Effector memory CD4-positive, alpha-beta T cell (primary cell): ENCODE data around the gene CDK17.
"Not testable (repeated sequence)": the region's sequence is repeated elsewhere in the genome, so short reads cannot be mapped to it uniquely, and the experiment has no call there.

Experiments
- DNase-seq, 3 donors: peaks; one replicate each; pipeline ENCODE4 v3.0.0-alpha.2; 2020
- H3K27ac ChIP-seq: 2 replicates; pipeline ENCODE4 v1.7.0; 2013; ENCODE audit warnings: mild to moderate bottlenecking, low read length, moderate library complexity; ENCODE audit not compliant: insufficient read depth, poor library complexity, severe bottlenecking
- H3K27me3 ChIP-seq: replicated peaks from 2 replicates; pipeline ENCODE4 v1.7.0; 2013; ENCODE audit warnings: mild to moderate bottlenecking, low read length; ENCODE audit not compliant: insufficient read depth, control insufficient read depth, poor library complexity, severe bottlenecking
- H3K36me3 ChIP-seq: 2 replicates; pipeline ENCODE4 v1.7.0; 2013; ENCODE audit warnings: mild to moderate bottlenecking, low read length, moderate library complexity; ENCODE audit not compliant: control insufficient read depth, insufficient read depth
- H3K4me1 ChIP-seq: 2 replicates; pipeline ENCODE4 v1.7.0; 2013; ENCODE audit warnings: low read length, mild to moderate bottlenecking; ENCODE audit not compliant: control insufficient read depth, insufficient read depth, poor library complexity, severe bottlenecking
- H3K4me3 ChIP-seq: 2 replicates; pipeline ENCODE4 v1.7.0; 2013; ENCODE audit warnings: low read length, low read depth, mild to moderate bottlenecking; ENCODE audit not compliant: insufficient read depth, poor library complexity, severe bottlenecking
- H3K9me3 ChIP-seq: 2 replicates; pipeline ENCODE4 v1.7.0; 2013; ENCODE audit warnings: mild to moderate bottlenecking, low read length, moderate library complexity; ENCODE audit not compliant: control insufficient read depth

CDK17 gene

DNA sequence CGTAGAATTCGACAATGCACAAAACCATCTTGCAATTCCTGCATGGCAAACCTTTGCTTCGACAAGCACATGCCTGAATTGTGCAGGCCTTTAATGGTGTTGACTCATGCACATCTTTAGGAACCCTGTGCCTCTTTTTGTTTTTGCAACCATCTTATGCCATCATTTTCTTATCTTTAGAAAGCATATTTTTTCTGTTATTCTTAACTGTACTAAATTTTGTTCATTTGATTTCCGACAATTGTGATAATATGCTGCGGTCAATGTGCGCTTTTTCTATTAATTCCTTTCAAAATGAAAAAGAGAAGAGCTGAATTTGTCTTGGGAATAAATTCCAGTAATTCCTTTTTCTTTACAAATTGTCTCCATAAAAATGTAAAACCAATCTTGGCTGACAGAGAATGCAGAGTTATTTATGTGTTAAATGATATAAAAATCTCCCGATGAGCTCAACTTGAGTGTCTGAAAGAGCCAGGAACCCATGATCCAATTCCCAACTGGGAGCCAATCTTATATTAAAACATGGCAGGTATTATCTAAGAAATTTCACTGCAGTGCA, 20.1 kb upstream of the CDK17 start:
- Histone ChIP-seq H3K9me3 (no peaks in the 10 kb centered on the region), H3K4me1 (no peaks in the 10 kb centered on the region), H3K36me3 (no peaks in the 10 kb centered on the region), H3K27ac (no peak overlapping the region), H3K4me3 (no peak overlapping the region), H3K27me3 (no peaks in the 10 kb centered on the region)
- DNase-seq: no peak

DNA sequence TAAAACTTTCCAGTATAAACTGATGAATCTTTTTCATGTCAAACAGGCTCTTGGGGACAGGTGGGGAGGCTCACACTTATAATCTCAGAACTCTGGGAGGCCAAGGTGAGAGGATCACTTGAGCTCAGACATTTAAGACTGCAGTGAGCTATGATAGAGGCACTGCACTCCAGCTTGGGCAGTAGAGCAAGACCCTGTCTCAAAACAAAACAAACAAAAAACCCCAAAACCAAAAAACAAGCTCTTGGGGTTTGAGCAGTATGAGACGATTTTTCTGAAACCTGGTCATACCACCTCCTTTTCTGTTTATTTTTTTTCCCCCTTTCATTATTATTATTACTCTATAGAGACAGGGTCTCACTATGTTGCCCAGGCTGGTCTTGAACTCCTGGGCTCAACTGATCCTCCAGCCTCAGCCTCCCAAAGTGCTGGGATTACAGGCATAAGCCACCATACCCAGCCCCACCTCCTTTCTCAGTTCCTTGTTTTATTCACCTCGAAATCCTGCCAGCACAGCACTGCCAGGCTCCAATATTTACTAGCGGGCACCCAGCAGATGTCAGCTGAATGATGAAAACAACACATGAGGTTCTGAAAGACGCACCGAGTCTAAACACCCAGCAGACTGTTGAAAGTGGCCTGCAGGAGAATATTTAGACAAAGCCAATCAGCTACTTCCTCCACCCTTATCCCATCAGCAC, 19.5 kb upstream of the CDK17 start:
- Histone ChIP-seq H3K4me1 (no peaks in the 10 kb centered on the region), H3K36me3 (no peaks in the 10 kb centered on the region), H3K9me3 (no peaks in the 10 kb centered on the region), H3K4me3 (no peak overlapping the region), H3K27me3 (no peaks in the 10 kb centered on the region), H3K27ac (no peak overlapping the region)
- no peak for DNase-seq

DNA sequence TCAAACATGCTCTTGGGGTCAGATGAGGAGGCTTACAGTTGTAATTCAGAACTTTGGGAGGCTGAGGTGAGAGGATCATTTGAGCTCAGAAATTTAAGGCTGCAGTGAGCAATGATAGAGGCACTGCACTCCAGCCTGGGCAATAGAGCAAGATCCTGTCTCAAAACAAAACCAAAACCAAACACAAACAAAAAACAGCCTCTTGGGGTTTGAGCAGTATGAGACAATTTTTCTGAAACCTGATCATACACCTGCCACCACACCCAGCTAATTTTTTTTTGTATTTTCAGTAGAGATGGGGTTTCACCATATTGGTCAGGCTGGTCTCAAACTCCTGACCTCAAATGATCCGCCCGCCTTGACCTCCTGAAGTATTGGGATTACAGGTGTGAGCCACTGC, 17.4 kb upstream of the CDK17 start:
- not testable (repeated sequence) for H3K9me3 ChIP-seq, H3K27me3 ChIP-seq, H3K4me1 ChIP-seq, H3K4me3 ChIP-seq, H3K36me3 ChIP-seq, DNase-seq, H3K27ac ChIP-seq

DNA sequence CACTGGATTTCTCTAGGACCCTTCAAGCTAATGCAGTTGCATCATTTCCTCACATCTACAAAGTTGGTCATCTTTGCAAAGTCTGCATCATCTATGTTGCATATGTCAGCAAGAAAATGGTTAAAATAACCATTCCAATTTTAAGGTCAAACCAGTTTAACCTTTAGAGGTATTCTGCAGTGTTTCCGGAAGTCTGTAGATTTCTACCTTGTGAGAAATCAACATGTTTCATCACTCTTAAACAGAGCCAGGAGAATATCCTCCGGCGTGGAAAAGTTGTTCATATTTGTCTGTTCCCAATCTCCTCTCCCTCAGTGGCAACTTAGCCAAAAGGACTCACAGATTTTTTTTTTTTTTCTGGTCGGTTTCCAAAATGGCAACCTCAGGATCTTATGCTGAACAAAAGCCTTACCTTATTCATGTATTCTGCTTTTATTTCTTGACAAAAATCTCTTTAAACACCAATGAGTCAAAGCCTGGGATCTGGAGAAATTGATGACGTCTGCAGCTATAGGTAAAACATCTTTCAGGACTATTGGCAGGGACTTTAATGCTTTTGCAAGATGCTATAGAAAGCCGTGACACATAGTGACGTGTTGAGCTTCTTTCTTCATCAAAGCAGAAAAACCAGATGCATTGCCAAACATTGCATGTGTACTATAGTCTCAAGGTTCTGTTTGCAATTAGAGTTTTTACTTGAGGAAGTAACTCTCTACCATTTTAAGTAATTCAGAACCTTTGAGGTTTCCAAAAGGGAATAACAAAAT, 16.0 kb upstream of the CDK17 start:
- Histone ChIP-seq H3K9me3 (no peaks in the 10 kb centered on the region), H3K27ac (no peak overlapping the region), H3K36me3 (no peaks in the 10 kb centered on the region), H3K27me3 (no peaks in the 10 kb centered on the region), H3K4me1 (no peaks in the 10 kb centered on the region), H3K4me3 (no peak overlapping the region)
- DNase-seq: no peak

DNA sequence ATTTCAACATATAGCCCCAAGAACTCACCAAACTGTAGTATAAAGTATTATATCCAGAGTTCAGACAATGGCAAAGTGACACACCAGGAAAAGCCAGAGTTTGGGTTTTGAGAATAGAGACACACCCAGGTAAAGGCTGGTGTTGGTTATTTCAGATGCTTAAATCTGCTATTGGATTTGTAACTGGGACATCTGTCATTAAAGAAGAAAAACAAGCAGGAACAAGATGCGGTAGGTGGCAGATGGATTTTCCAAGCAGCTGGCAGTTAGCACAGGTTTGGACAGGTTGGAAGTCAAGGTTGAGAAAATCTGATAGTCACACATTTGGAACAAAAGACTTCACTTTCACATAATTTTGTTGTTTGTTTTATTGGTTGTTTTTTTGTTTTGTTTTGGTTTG, 14.4 kb upstream of the CDK17 start:
- Histone ChIP-seq H3K9me3 (no peaks in the 10 kb centered on the region), H3K27ac (no peak overlapping the region), H3K36me3 (no peaks in the 10 kb centered on the region), H3K4me1 (no peaks in the 10 kb centered on the region), H3K4me3 (no peak overlapping the region), H3K27me3 (no peaks in the 10 kb centered on the region)
- DNase-seq: no peak

DNA sequence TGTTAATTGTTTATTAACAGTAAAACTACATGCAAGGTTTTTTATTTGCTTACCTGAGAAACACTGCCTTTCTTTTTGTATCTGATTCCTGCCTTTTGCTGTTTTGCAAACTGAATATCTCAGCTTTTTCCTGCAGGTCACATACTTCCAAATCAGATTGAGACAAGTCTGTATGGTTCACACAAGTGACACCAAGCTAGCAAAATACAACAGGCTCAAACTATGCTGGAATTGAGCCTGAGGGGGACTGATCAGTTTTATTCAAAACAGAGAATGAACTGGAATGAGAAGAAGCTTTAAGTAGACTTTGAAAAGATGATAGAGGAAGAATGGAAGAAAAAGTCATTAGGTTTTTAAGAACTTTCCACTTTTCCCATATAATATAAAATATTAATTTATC, 12.2 kb upstream of the CDK17 start:
- DNase-seq: no peak
- H3K4me1 ChIP-seq: no peaks in the 10 kb centered on the region
- no peaks in the 10 kb centered on the region for H3K9me3 ChIP-seq

DNA sequence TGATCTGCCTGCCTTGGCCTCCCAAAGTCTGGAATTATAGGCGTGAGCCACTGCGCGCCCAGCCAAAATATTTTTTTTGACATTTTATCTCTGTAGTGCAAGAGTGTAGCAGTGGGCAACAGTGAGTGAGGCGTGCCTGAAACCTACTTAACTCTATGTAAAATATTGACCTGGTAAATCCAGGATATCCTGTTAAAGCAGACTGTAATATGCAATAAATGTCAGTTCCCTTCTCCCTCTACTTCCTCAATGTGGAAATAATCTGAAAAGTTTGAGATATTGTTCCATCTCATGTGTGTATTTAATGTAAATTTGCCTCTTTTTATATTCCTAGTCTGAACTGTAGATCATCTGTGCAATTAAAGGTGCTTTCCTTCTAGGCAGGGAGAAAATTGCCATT, 9.5 kb upstream of the CDK17 start:
- H3K4me3 ChIP-seq: no peak overlapping the region
- no peaks in the 10 kb centered on the region for H3K4me1 ChIP-seq
- no peaks in the 10 kb centered on the region for H3K27me3 ChIP-seq
- no peak overlapping the region for H3K27ac ChIP-seq
- H3K9me3 ChIP-seq: no peaks in the 10 kb centered on the region
- H3K36me3 ChIP-seq: no peaks in the 10 kb centered on the region
- DNase-seq: no peak

More for the DNA sequence above, 12.2 kb upstream of the CDK17 start:
- no peak overlapping the region for H3K27ac ChIP-seq
- no peak overlapping the region for H3K4me3 ChIP-seq
- no peaks in the 10 kb centered on the region for H3K36me3 ChIP-seq
- H3K27me3 ChIP-seq: no peaks in the 10 kb centered on the region

DNA sequence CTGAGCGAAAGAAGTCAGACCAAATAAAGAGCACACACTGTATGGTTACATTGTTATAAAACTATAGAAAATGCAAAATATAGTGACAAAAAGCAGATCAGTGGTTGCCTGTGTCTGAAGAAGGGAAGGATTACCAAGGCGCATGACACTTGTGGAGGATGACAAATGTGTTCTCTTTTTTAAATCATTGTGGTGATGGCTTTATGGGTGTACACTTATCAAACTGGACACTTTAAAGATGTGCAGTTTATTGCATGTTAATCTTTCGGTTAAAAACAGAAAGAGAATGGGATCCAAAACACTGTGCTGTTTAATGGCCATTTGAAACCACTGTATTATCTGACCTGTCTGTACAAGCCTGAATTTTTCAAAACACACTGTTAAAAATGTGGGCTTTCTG, 8.8 kb upstream of the CDK17 start:
- Histone ChIP-seq H3K27ac (no peak overlapping the region), H3K36me3 (no peaks in the 10 kb centered on the region), H3K4me1 (no peaks in the 10 kb centered on the region), H3K9me3 (no peaks in the 10 kb centered on the region), H3K4me3 (no peak overlapping the region), H3K27me3 (no peaks in the 10 kb centered on the region)
- no peak for DNase-seq

DNA sequence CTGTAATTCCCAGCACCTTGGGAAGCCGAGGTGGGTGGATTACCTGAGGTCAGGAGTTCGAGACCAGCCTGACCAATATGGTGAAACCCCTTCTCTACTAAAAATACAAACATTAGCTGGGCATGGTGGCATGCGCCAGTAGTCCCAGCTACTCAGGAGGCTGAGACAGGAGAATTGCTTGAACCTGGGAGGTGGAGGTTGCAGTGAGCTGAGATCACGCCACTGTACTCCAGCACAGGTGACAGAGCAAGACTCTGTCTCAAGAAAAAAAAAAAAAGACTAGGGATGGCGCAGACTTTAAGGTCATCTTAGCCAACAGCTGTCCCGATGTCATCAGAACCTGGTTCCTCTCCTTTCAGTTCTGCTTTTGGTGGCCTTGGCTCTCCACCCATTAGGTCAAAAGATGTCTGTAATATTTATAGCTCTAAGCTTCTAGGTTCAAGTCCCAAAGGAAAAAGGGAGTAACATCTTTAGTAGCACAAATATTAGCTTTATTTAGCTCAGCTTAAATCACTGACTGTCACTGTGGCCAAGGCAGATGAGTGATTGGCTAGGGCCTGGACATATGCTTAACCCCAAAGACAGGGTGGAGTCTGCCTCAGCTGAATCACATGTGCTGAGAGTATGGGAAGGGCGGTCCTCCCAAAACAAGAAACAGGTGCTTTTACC, 7.3 kb upstream of the CDK17 start:
- not testable (repeated sequence) for H3K4me1 ChIP-seq, H3K27me3 ChIP-seq, DNase-seq, H3K4me3 ChIP-seq, H3K36me3 ChIP-seq, H3K27ac ChIP-seq, H3K9me3 ChIP-seq

DNA sequence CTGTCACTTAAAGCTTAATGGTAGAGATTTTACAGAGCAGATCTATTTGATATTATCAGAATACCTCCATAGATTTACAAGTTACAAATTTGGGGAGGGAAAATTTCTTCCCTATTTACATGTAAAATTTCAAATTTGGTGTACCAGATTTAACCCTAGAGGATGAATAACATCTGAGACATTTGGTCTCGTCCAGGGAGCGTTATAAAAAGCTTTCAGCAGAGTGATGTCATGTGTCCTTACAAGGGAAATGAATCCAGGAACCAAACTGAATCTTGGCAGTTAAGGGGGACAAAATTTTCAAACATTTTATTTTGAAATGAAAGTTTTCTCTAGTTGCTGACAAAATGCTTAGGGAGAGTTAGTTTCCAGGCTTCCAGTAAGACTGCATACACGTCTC, 4.5 kb upstream of the CDK17 start:
- DNase-seq: no peak
- Histone ChIP-seq H3K4me1 (peaks cover 7% of the 10 kb centered on the region), H3K27me3 (no peaks in the 10 kb centered on the region), H3K27ac (no peak overlapping the region), H3K36me3 (no peaks in the 10 kb centered on the region), H3K4me3 (no peak overlapping the region), H3K9me3 (no peaks in the 10 kb centered on the region)
